WTC11 (cell line): ENCODE data around the gene CERT1.

Source experiments
- AFF4 ChIP-seq: sonication (generic); formaldehyde crosslinking; IDR thresholded peaks from 2 replicates; pipeline ENCODE4 v1.8.1; 2023; ENCODE audit warnings: mild to moderate bottlenecking, missing genetic modification reagents, borderline replicate concordance
- ATF3 ChIP-seq: sonication (generic); formaldehyde crosslinking; conservative IDR thresholded peaks from 2 replicates; pipeline ENCODE4 v1.8.1; 2022; ENCODE audit warnings: mild to moderate bottlenecking, missing genetic modification reagents
- CREM ChIP-seq: sonication (generic); formaldehyde crosslinking; IDR thresholded peaks from 2 replicates; pipeline ENCODE4 v1.8.1; 2022; ENCODE audit warnings: mild to moderate bottlenecking, missing genetic modification reagents, moderate library complexity
- CTCF ChIP-seq: fragments of 200-600 bp; IDR thresholded peaks from 2 replicates; pipeline ENCODE4 v1.8.0; 2022; ENCODE audit warnings: antibody characterized with exemption
- E2F1 ChIP-seq: sonication (generic); formaldehyde crosslinking; IDR thresholded peaks from 2 replicates; pipeline ENCODE4 v1.8.0; 2022; ENCODE audit warnings: mild to moderate bottlenecking, missing genetic modification reagents
- GRHL2 ChIP-seq: fragments of 250-450 bp; sonication (Bioruptor Pico); IDR thresholded peaks from 2 replicates; pipeline ENCODE4 v1.8.0; 2022; ENCODE audit warnings: mild to moderate bottlenecking, moderate library complexity; ENCODE audit not compliant: insufficient replicate concordance, severe bottlenecking
- JUN ChIP-seq: sonication (generic); formaldehyde crosslinking; IDR thresholded peaks from 2 replicates; pipeline ENCODE4 v1.8.0; 2023; ENCODE audit warnings: mild to moderate bottlenecking, missing genetic modification reagents
- NFATC4 ChIP-seq: fragments of 250-450 bp; sonication (Bioruptor Pico); IDR thresholded peaks from 2 replicates; pipeline ENCODE4 v1.9.0; 2021; ENCODE audit warnings: mild to moderate bottlenecking
- NFE2L1 ChIP-seq: sonication (generic); formaldehyde crosslinking; IDR thresholded peaks from 2 replicates; pipeline ENCODE4 v1.8.1; 2023; ENCODE audit warnings: missing genetic modification reagents
- NR2C2 ChIP-seq: sonication (generic); formaldehyde crosslinking; IDR thresholded peaks from 2 replicates; pipeline ENCODE4 v1.8.0; 2022; ENCODE audit warnings: mild to moderate bottlenecking, missing genetic modification reagents
- SMAD4 ChIP-seq: sonication (generic); formaldehyde crosslinking; IDR thresholded peaks from 2 replicates; pipeline ENCODE4 v1.8.0; 2022; ENCODE audit warnings: mild to moderate bottlenecking, missing genetic modification reagents
- TEAD4 ChIP-seq: sonication (generic); formaldehyde crosslinking; IDR thresholded peaks from 2 replicates; pipeline ENCODE4 v1.8.0; 2022; ENCODE audit warnings: mild to moderate bottlenecking, missing genetic modification reagents
- ZSCAN18 ChIP-seq: fragments of 250-450 bp; sonication (Bioruptor Pico); IDR thresholded peaks from 2 replicates; pipeline ENCODE4 v2.1.2; 2022; ENCODE audit warnings: mild to moderate bottlenecking, moderate library complexity

- TF ChIP-seq TEAD4: no peak
- no peak for TF ChIP-seq CTCF
- TF ChIP-seq NR2C2: no peak
- no peak for TF ChIP-seq CREM
- no peak for TF ChIP-seq E2F1 (CRISPR knock-in tag)
- no peak for TF ChIP-seq AFF4 (CRISPR knock-in tag)
- TF ChIP-seq ATF3 (CRISPR knock-in tag): no peak
- no peak for TF ChIP-seq NFATC4 (CRISPR knock-in tag)
- no peak for TF ChIP-seq ZSCAN18 (CRISPR knock-in tag)
- TF ChIP-seq SMAD4 (CRISPR knock-in tag): no peak
- no peak for TF ChIP-seq GRHL2 (CRISPR knock-in tag)
- TF ChIP-seq JUN (CRISPR knock-in tag): no peak
- TF ChIP-seq NFE2L1: no peak
Measured at GRCh38 chr5:75538211-75538610, 26.8 kb upstream of the CERT1 start.
